HG02678 (cell line): ENCODE data around the gene CLSTN1.
"Not testable (repeated sequence)": the region's sequence is repeated elsewhere in the genome, so short reads cannot be mapped to it uniquely, and the experiment has no call there.

Experiments
- ATAC-seq: cut with Tn5 transposase; IDR thresholded peaks from one replicate; pipeline ENCODE4 v1.9.1; 2021; ENCODE audit warnings: mild to moderate bottlenecking, moderate library complexity; ENCODE audit not compliant: unreplicated experiment

Gene CLSTN1

GRCh38 chr1:9826616-9827015, 2.9 kb upstream of the CLSTN1 start:
- no peak for ATAC-seq

- no peak for ATAC-seq
Measured at GRCh38 chr1:9826087-9826486, 2.3 kb upstream of the CLSTN1 start.

- no peak for ATAC-seq
Measured at GRCh38 chr1:9825093-9826074, 1.6 kb upstream of the CLSTN1 start.

- no peak for ATAC-seq
Measured at GRCh38 chr1:9824702-9825089, 931 bp upstream of the CLSTN1 start.

GRCh38 chr1:9823693-9823942, 147 bp downstream of the CLSTN1 start:
- ATAC-seq = peak; percentile 25

- peak; percentile 16 for ATAC-seq
Measured at GRCh38 chr1:9822897-9823692, 670 bp downstream of the CLSTN1 start.

GRCh38 chr1:9822490-9822889, 1.3 kb downstream of the CLSTN1 start:
- no peak for ATAC-seq

- ATAC-seq = no peak
Measured at GRCh38 chr1:9821710-9822109, 2.1 kb downstream of the CLSTN1 start.

GRCh38 chr1:9820521-9820920, 3.2 kb downstream of the CLSTN1 start:
- ATAC-seq = no peak

- no peak for ATAC-seq
Measured at GRCh38 chr1:9817734-9818133, 6.0 kb downstream of the CLSTN1 start.

GRCh38 chr1:9816199-9816598, 7.6 kb downstream of the CLSTN1 start:
- no peak for ATAC-seq

GRCh38 chr1:9815150-9815549, 8.6 kb downstream of the CLSTN1 start:
- no peak for ATAC-seq

GRCh38 chr1:9814619-9815018, 9.1 kb downstream of the CLSTN1 start:
- ATAC-seq = no peak

GRCh38 chr1:9811239-9811966, 12.4 kb downstream of the CLSTN1 start:
- no peak for ATAC-seq

- no peak for ATAC-seq
Measured at GRCh38 chr1:9809100-9809510, 14.7 kb downstream of the CLSTN1 start.

- ATAC-seq = no peak
Measured at GRCh38 chr1:9808459-9808858, 15.3 kb downstream of the CLSTN1 start.

GRCh38 chr1:9807541-9807940, 16.2 kb downstream of the CLSTN1 start:
- ATAC-seq = no peak

- not testable (repeated sequence) for ATAC-seq
Measured at GRCh38 chr1:9805972-9806371, 17.8 kb downstream of the CLSTN1 start.

GRCh38 chr1:9805006-9805508, 18.7 kb downstream of the CLSTN1 start:
- ATAC-seq = no peak

- ATAC-seq = not testable (repeated sequence)
Measured at GRCh38 chr1:9803003-9803918, 20.5 kb downstream of the CLSTN1 start.
